Mammary epithelial cell (primary cell): ENCODE data around the gene DDX4.

Experiments used
- CTCF ChIP-seq, 2 donors: IDR thresholded peaks in 1 of 2; conservative IDR thresholded peaks in 1 of 2; 2 replicates each; pipeline ENCODE4 v1.5.1; 2011 to 2012; ENCODE audit warnings: inconsistent platforms in 2 of 2, low read length in 2 of 2, mild to moderate bottlenecking in 2 of 2, control low read depth in 1 of 2, low read depth in 1 of 2; ENCODE audit not compliant: insufficient read depth in 1 of 2; ENCODE audit errors: extremely low read depth in 1 of 2
- EZH2 ChIP-seq: IDR thresholded peaks from 2 replicates; pipeline ENCODE4 v1.6.1; 2012; ENCODE audit warnings: low read length, inconsistent platforms, borderline replicate concordance

DNA sequence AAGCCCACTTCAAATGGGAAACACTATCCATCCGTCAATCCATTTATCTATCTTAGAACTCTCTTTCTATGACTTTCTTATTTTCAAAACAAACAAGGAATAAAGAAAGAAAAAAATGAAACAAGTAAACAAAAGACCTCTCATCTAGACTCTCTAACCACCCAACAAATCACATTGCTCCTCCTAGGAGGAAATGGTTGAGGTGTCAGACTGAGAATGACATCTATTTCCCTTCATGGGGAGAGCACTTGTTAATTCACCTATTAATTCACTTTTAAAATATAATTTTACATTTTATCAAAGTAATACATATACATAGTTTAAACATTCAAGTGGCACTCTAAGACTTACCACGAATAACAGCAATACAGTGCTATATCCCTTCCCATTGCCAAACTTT lies 110.9 kb downstream of the DDX4 start:
- no peak for TF ChIP-seq CTCF (conservative IDR thresholded peaks at IDR 0.05 in 1 of 2, IDR thresholded peaks at IDR 0.05 in 1 of 2; ENCODE audit: extremely low read depth in 1 of 2, insufficient read depth in 1 of 2, low read depth in 1 of 2, low read length in 2 of 2)
- TF ChIP-seq EZH2 = no peak
